GM13976 (cell line): ENCODE measurements around the gene SLC22A12.

Source experiments
- DNase-seq: peaks from one replicate; pipeline ENCODE4 v3.0.0; 2012; ENCODE audit warnings: low spot score
- in situ Hi-C: fragments of 300-500 bp; cut with MboI; formaldehyde crosslinking; loops from one replicate; pipeline ENCODE4 v1.12.0; 2022; ENCODE audit warnings: low sequenced_read_pairs, mixed read lengths, inconsistent platforms; ENCODE audit not compliant: unreplicated experiment
- TF ChIP-seq, protein P1 (sequence below): IDR thresholded peaks from 2 replicates; pipeline ENCODE4 v1.5.1; 2012; ENCODE audit warnings: borderline replicate concordance, mild to moderate bottlenecking; ENCODE audit not compliant: insufficient read depth; ENCODE audit errors: extremely low read depth, missing control alignments, control extremely low read depth

Gene SLC22A12

DNA sequence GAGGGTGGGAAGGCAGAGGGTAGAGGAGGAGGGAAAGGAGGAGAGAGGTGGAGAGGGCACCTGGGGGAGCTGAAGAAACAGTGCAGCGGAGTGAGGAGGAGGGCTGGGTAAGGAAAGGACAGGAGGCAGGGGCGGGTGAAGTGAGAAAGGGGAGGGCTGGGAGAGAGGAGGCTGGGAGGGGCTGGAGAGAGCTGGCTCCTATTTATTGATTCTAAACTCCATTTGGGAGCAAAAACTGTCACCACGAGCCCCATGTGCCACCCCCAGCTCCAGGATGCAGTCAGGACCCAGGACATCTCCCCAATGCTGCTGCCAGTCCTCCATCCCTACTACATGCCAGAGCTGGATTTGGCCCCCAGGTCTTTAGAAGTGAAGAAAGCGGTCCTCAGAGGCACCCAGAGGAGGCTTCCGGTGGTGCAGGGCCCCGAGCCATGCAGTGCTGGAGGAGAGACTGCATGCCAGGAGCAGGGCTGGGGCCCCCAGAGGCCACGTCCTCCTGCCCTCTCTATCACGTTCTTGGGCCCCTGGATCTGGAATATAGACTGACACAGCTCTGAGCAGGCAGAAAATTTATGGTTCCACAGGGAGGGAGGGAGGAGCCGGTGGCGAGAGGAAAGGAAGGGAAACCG, 53.7 kb downstream of the SLC22A12 start:
- TF ChIP-seq, protein P1, sequence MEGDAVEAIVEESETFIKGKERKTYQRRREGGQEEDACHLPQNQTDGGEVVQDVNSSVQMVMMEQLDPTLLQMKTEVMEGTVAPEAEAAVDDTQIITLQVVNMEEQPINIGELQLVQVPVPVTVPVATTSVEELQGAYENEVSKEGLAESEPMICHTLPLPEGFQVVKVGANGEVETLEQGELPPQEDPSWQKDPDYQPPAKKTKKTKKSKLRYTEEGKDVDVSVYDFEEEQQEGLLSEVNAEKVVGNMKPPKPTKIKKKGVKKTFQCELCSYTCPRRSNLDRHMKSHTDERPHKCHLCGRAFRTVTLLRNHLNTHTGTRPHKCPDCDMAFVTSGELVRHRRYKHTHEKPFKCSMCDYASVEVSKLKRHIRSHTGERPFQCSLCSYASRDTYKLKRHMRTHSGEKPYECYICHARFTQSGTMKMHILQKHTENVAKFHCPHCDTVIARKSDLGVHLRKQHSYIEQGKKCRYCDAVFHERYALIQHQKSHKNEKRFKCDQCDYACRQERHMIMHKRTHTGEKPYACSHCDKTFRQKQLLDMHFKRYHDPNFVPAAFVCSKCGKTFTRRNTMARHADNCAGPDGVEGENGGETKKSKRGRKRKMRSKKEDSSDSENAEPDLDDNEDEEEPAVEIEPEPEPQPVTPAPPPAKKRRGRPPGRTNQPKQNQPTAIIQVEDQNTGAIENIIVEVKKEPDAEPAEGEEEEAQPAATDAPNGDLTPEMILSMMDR: no peak
- no peak for DNase-seq
- in situ Hi-C loops: no loop called here

DNA sequence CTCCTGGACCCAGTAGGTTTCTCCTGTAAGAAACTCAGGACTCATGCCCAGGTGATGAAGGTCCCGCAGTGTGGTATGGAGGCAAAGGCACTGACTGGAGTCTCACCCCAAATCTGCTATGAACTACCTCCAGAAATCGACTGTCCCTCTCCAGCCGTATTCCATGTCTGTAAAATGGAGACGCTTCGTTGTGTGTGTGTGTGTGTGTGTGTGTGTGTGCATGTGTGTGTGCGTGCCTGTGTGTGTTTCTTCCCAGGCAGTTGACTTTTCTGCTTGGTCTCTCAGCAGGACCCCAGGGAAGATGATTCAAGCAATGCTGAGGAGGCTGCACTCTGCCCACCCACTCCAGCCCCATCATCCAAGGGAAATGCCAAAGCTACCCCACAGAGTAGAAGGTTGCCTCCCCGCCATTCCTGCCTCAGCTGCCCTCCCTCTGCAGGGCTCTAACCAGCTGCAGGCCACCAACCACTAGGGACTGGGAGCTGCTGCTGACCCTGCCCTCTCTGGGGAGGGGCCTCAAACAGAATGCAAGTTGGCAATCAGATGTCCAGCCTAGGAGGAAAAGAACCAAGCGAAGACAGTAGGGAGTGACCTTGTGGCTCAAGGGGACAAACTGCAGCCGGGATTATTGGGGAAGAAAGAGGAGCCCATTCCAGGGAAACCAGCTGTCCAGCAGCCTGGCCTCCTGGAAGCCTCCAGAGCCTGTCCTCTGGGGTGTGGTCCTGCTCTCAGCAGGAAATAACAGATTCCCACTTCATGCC, 56.2 kb downstream of the SLC22A12 start:
- DNase-seq: no peak
- in situ Hi-C loops: no loop called here
- TF ChIP-seq, protein P1: no peak

DNA sequence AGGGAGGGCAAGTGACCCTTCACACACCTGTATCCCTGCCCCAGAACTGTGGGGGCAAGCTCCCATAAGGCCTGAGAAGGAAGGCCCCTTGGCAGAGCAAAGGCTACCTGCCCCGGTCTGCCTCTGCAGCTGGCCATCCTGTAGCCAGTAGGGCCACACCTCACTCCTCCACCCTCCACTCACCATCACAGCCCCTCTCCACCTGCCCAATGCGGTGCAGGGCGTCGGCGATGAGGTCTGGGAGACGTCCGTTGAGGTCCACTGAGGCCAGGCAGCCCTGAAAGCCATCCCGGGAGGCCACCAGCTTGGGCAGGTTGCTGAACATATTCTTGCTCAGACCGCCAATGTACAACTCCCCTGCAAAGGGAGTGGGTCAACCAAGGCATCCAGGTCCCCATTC, 57.5 kb downstream of the SLC22A12 start:
- TF ChIP-seq, protein P1: no peak
- DNase-seq: no peak
- in situ Hi-C loops: no loop called here

DNA sequence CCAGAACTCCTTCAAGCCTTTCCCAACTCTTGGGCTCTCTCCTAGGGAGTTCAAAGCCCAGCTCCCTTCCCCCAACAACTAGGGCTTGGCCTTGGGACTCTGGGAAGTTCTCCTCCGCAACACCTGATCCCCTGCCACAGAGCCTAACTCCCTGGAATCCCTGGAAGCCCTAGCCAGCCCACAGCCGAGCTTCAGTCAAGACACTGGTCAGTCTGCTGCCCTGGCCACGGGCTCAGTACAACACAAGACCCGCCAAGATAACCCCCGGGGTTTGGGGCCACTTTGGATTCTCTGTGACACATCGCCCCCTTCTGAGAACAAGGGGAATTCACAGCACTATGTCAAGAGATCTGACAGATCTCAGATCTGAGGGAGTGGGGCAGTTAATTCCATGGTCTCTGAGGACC, 58.3 kb downstream of the SLC22A12 start:
- TF ChIP-seq, protein P1: peak; percentile 23
- peak; percentile 64 for DNase-seq
- in situ Hi-C loops: no loop called here

DNA sequence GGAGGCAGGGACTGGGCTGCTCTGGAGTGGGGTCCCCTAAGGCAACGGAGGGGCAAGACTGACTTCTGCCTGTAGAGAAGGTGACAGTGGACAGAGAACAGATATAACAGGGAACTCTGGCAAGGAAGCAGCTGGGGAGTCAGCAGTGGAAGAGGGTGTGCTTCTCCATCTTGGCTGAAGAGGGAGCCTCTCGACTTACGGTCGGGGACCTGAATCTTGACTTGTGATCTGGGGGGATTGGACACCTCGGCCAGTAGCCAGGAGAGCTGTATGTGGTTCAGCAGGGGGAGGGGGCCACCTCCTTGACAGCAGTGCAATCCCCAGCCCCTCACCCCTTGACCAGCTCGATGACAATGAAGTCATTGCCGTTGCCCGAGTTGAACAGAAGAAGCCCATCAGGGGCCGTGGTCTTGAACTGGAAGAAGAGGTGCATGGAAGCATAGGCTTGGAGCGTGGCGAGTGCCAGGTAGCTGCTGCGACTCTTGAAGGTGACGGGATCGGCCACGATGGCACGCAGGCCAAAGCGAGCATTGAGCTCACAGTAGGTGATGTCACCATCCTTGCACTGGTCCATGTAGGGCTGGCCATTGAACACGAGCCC, 60.0 kb downstream of the SLC22A12 start:
- TF ChIP-seq, protein P1: peak; percentile 32
- in situ Hi-C loops: no loop called here
- peak; percentile 67 for DNase-seq
